Motor neuron (in vitro differentiated cells): ENCODE measurements around the gene BPI. TPM values are rescaled to one million over a fixed set of nuclear protein-coding genes. Genes with fewer than 3 reads are reported as not detected.
"Not testable (repeated sequence)": the region's sequence is repeated elsewhere in the genome, so short reads cannot be mapped to it uniquely, and the experiment has no call there.

Experiments
- ATAC-seq, 8 experiments: fragments of 200-7000 bp; cut with Tn5 transposase; replicated peaks in 6 of 8; 2 replicates each; pipeline ENCODE4 v1.8.0; 2021; ENCODE audit warnings: mild to moderate bottlenecking in 8 of 8, moderate library complexity in 8 of 8
- H3K27ac ChIP-seq, 2 donors: fragments of 250-450 bp; sonication (Bioruptor Pico); 2 replicates each; pipeline ENCODE4 v1.9.0; 2021; ENCODE audit warnings: antibody characterized with exemption in 2 of 2, mild to moderate bottlenecking in 2 of 2, moderate library complexity in 1 of 2
- H3K4me1 ChIP-seq, 2 donors: fragments of 250-450 bp; sonication (Bioruptor Pico); replicated peaks in 1 of 2; 2 replicates each; pipeline ENCODE4 v1.6.1; 2021; ENCODE audit warnings: antibody characterized with exemption in 2 of 2, mild to moderate bottlenecking in 2 of 2, moderate library complexity in 1 of 2
- H3K4me3 ChIP-seq, 5 donors: fragments of 250-450 bp; sonication (Bioruptor Pico); 2 replicates each; pipeline ENCODE4 v1.9.0; 2021; ENCODE audit warnings: antibody characterized with exemption in 5 of 5, mild to moderate bottlenecking in 5 of 5, moderate library complexity in 4 of 5
- WGBS, 10 experiments: fragments of 450-650 bp; shearing (Covaris generic); methylation state at CpG; one replicate each; pipeline ENCODE4 v1.0.0; 2022; 5-methylcytosine and 5-hydroxymethylcytosine counted together
- in situ Hi-C, 9 experiments: fragments of 400-800 bp; cut with MboI; loops; one replicate each; pipeline ENCODE4 v1.15.0; 2021; ENCODE audit warnings: low sequenced_read_pairs in 9 of 9, low pct_unique_long_range_greater_than_20kb in 2 of 9; ENCODE audit not compliant: unreplicated experiment in 9 of 9
- total RNA-seq, 8 experiments: library from RNA; unstranded; fragments of 300-600 nt; gene quantifications; 2 replicates each; pipeline versions ENCODE4 v1.2.3 to v1.2.4, GENCODE V29; 2022

BPI gene
- 1 to 10 TPM in 2 of 8 experiments, under 1 TPM in 2, not detected in 4; 0.05 to 2.4 (median 0.64) TPM for total RNA-seq

DNA sequence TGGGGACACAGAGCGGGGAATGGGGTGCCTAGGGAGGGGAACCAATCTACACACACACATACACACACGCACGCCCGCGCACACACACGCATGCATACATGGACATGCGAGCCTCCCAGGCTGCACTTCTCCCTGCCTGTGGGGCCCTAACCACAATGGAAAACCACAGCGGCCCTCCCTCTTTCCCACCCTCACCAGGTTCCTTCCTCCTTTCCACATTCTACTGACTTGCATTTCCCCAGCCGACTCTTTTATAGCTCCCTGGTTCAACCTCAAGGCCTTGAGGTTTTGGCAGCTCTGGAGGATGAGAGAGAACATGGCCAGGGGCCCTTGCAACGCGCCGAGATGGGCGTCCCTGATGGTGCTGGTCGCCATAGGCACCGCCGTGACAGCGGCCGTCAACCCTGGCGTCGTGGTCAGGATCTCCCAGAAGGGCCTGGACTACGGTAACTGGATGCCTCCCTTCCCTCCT, at the start of gene BPI:
Gene BPI, plus strand, starts transcription at position 249 of the 472 bp plus-strand sequence. Its CDS starts 68 bp downstream, at position 317.
- H3K27ac ChIP-seq: peak within 1 kb of the TSS; percentile 47 to 68
- WGBS, 10 experiments: 43 to 76% (median 67%) methylated on average over 1 to 7 of the region's 21 CpGs; no CpG with 5 or more reads in 5 of the 10 experiments
- H3K4me3 ChIP-seq: no peak within 1 kb of the TSS
- peak in 6 of 8 experiments; percentile 36 to 71 (median 40) for ATAC-seq
- peaks cover 25 to 28% of the 10 kb centered on the region in 2 donors for H3K4me1 ChIP-seq
- in situ Hi-C loops: no loop called here

DNA sequence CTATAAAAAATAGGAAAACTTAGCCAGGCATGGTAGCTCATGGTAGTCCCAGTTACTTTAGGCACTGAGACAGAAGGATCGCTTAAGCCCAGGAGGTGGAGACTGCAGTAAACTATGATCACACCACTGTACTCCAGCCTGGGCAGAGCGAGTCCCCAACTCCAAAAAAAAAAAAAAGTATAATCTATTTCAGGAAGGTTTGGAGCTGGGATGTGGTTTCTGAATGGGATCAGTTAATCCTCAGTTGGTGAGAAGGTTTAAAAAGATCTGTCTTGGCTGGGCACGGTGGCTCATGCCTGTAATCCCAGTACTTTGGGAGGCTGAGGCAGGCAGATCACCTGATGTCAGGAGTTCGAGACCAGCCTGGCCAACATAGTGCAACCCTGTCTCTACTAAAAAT, 49.3 kb upstream of the BPI start:
- H3K27ac ChIP-seq, H3K4me1 ChIP-seq, H3K4me3 ChIP-seq, ATAC-seq, in situ Hi-C loops: not testable (repeated sequence)
- 80 to 100% (median 90%) methylated on average over 1 to 2 of the region's 4 CpGs; no CpG with 5 or more reads in 6 of the 10 experiments for WGBS, 10 experiments

DNA sequence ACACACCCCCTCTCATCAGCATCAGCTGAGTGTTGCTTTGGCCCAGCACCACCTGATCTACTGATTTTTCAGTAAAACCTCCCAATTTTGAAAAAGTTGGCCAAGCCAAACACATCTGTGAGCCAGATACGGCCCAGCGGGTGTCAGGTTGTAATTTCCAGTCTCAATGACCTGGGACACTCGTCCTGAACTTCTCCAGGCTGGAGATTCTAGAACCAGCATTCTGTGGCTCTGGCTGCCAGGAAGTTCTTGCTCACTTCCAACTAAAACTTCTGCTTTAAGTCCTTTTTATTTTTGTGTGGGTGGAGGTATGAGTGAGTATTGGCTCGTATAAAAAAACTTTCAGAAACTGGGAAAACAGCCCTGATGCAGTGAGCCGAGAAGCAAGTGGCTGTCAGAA, 48.6 kb upstream of the BPI start:
- in situ Hi-C loops: no loop called here
- Histone ChIP-seq H3K27ac (no peak overlapping the region), H3K4me1 (peaks cover 0 to 8% of the 10 kb centered on the region in 2 donors), H3K4me3 (no peak overlapping the region)
- WGBS, 10 experiments: 23 to 100% (median 67%) methylated on average over 1 to 3 of the region's 5 CpGs; no CpG with 5 or more reads in 3 of the 10 experiments
- ATAC-seq: no peak

DNA sequence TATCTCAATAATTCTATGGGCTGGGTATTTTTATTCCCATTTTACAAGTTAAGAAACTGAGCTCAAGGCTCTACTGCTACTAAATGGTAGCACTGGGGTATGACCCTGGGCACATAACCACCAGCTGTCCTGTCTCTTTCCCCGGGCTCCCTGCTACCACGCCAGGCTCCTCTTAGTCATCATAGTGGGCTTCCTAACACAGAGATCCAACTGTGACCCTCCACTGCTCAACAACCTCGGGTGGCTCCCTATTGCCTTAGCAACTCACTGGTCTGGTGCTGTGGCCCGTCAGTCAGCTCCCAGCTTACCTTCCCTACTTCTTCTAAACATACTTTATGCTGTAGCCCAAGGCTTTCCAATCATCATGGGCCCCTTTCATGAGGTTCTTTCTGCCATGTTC, 47.9 kb upstream of the BPI start:
- Histone ChIP-seq H3K27ac (no peak overlapping the region), H3K4me1 (peaks cover 0 to 10% of the 10 kb centered on the region in 2 donors), H3K4me3 (no peak overlapping the region)
- ATAC-seq: no peak
- 51 to 100% (median 82%) methylated on average over 1 to 4 of the region's 4 CpGs for WGBS, 10 experiments
- in situ Hi-C loops: no loop called here

DNA sequence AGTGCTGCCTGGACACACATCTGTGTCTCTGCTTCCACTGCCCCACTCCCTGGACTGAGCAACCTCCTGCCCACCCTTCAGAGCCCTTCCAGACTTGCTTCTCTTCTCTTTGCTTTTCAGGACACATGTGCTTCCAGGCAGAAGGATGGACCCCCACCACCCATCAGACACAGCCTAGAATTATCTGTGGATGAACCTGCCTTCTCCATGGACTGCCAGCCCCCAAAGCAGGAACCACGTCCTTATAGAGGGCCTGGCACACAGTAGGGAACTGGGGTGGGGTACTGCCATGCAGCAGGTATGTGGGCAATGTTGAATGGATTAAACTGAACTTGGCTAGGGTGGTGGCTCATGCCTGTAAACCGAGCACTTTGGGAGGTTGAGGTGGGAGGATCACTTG, 47.0 kb upstream of the BPI start:
- in situ Hi-C loops: no loop called here
- 29 to 100% (median 60%) methylated on average over 1 of the region's 2 CpGs; no CpG with 5 or more reads in 5 of the 10 experiments for WGBS, 10 experiments
- Histone ChIP-seq H3K27ac (no peak overlapping the region), H3K4me3 (no peak overlapping the region), H3K4me1 (peaks cover 0 to 10% of the 10 kb centered on the region in 2 donors)
- ATAC-seq: no peak

DNA sequence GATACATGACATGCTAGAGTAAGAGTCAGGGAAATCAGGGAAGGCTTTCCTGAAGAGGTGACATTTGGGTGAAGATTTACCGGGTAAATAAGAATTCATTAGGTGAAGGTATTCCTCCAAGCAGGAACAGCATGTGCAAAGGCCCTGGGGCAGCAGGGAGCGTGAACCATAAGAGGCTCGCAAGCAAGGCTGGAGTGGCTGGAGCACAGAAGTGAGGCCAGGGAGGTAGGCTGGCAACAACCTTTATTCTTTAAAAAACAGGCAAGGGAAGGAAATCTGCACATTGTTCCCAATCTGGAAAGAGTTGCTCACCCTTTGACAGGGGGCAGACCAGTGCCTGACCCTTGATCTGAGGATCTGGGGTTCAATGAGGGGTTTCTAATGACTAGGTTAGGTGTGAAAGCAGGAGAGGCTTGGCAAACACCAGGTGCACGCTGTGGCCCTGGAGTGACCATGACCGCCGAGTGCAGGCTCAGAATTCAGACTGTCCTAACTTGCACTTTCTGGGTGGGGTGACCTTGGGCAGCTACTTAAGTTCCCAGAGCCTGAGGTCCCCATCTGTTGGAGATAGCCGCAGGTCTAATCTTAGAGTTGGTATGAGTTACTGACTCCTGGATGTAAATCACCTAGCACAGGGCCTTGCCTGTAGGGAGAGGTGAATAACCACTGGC, 45.3 kb upstream of the BPI start:
- WGBS, 10 experiments: 75 to 100% (median 97%) methylated on average over 1 to 6 of the region's 7 CpGs; no CpG with 5 or more reads in 2 of the 10 experiments
- Histone ChIP-seq H3K4me1 (peaks cover 0 to 7% of the 10 kb centered on the region in 2 donors), H3K4me3 (no peak overlapping the region), H3K27ac (no peak overlapping the region)
- in situ Hi-C loops: no loop called here
- ATAC-seq: no peak

DNA sequence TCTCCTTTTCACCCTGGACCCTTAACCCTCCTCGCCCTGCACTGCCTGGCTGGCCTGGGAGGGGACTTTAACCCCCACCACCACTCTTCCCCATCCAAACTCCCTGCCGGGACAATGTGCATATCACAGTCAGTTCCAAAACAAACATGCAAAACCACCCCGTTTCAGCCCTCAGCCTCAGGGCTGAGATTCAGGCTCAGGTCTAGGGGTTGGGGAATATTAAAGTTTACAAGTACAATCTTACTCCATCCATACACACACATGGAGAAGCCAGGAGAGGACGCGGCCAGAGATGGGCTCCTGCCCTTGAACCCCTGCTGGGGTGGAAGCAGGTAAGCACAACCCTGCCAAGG, 44.0 kb upstream of the BPI start:
- in situ Hi-C loops: no loop called here
- WGBS, 10 experiments: 0 to 50% (median 10%) methylated on average over 1 to 2 of the region's 5 CpGs; no CpG with 5 or more reads in 4 of the 10 experiments
- Histone ChIP-seq H3K4me1 (peaks cover 0 to 7% of the 10 kb centered on the region in 2 donors), H3K27ac (no peak overlapping the region), H3K4me3 (no peak overlapping the region)
- ATAC-seq: peak in 6 of 8 experiments; percentile 14 to 85 (median 42)

DNA sequence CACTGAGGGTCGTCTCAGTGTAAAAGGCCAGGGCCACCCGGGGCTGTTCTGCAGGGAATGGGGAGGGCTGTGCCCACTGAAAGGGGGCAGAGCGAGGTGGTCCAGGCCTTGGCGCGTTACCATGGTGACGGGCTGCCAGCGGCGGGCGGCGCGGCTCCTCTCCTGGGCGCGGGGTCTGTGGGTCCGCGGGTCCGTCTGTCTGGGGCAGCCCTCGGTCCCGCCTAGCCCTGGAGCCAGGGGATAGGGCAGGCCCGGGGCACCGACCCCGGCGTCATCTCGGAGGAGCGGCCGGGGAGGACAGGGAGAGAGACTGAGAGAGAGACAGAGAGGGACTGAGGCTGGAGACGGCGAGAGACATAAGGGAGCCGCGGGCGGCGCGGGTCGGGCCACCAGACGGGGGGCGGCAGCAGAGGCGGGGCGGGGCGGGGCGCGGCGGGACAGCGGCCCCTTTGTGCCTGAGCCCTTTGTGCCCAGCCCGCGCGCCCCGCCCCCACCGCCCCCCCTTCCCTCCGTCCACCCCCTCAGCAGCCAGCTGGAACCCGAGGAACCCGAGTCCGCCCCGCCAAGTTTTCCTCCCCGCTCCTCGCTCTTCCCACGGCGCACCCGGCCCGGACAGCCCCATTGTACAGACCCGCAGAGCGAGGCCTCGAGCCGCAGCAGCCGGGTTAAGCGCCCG, 43.4 kb upstream of the BPI start, which contains the start of gene KIAA1755:
Gene KIAA1755, minus strand, starts transcription at position 358 of the 676 bp plus-strand sequence. Its CDS starts 235 bp downstream, at position 123.
- in situ Hi-C loops: no loop called here
- H3K4me1 ChIP-seq: peaks cover 0 to 7% of the 10 kb centered on the region in 2 donors
- H3K4me3 ChIP-seq: no peak within 1 kb of the TSS
- H3K27ac ChIP-seq: no peak within 1 kb of the TSS
- 16% methylated on average over 8 of the region's 65 CpGs; no CpG with 5 or more reads in 9 of the 10 experiments for WGBS, 10 experiments
- ATAC-seq: peak; percentile 29 to 79 (median 40)

DNA sequence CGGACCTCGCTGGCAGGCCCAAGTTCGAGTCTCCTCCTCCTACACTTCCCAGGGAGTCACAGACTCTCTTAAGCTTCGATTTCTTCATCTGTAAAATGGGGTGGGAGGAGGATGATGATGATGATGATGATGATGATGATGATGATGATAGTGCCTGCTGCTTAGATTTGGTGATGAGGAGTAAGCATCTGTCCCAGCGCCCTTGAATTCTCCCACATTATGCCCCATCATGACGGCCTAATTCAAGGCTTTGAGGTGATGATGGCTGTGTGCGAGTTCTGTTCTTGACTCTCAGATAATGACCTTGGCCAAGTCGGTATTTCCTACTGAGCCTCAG, 42.9 kb upstream of the BPI start:
- ATAC-seq: no peak
- H3K27ac ChIP-seq: no peak overlapping the region
- peaks cover 0 to 7% of the 10 kb centered on the region in 2 donors for H3K4me1 ChIP-seq
- no peak overlapping the region for H3K4me3 ChIP-seq
- in situ Hi-C loops: no loop called here
- 44 to 100% (median 100%) methylated on average over 1 to 6 of the region's 8 CpGs; no CpG with 5 or more reads in 4 of the 10 experiments for WGBS, 10 experiments

DNA sequence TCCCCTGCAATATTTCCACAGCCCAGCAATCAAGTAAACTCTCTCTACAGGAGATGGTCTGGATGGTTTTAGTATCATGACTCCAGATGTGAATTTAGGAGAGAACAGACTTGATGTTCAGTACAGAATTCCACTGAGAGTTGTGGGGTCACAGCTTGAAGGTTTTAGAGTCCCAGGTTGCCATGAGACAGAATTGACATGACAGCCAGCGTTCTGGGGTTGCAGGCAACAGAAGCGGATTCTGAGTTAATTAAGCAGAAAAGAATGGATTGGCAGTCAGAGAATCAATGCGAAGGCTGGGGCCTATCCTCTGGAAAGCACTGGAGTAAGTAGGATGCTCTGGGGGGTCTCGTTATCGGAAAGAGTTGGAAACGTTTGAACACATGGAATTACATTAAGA, 41.0 kb upstream of the BPI start:
- in situ Hi-C loops: no loop called here
- WGBS, 10 experiments: 51 to 100% (median 69%) methylated on average over 2 to 5 of the region's 6 CpGs; no CpG with 5 or more reads in 1 of the 10 experiments
- H3K27ac ChIP-seq: no peak overlapping the region

DNA sequence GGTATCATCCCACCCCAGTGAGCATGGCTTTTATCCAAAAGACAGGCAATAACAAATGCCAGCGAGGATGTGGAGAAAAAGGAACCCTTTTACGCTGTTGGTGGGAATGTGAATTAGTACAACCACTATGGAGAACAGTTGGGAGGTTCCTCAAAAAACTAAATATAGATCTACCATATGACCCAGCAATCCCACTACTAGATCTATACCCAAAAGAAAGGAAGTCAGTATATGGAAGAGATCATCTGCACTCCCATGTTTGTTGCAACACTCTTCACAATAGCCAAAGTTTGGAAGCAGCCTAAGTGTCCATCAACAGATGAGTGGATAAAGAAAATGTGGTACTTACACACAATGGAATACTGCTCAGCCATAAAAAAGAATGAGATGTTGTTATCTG, 37.5 kb upstream of the BPI start:
- no peak for ATAC-seq
- in situ Hi-C loops: no loop called here
- WGBS, 10 experiments: 68 to 100% (median 88%) methylated on average over 2 of the region's 2 CpGs; no CpG with 5 or more reads in 2 of the 10 experiments
- no peak overlapping the region for H3K27ac ChIP-seq
- no peak overlapping the region for H3K4me3 ChIP-seq
- no peaks in the 10 kb centered on the region for H3K4me1 ChIP-seq

More for the DNA sequence above, 41.0 kb upstream of the BPI start:
- ATAC-seq: no peak
- H3K4me1 ChIP-seq: peaks cover 0 to 7% of the 10 kb centered on the region in 2 donors
- no peak overlapping the region for H3K4me3 ChIP-seq

DNA sequence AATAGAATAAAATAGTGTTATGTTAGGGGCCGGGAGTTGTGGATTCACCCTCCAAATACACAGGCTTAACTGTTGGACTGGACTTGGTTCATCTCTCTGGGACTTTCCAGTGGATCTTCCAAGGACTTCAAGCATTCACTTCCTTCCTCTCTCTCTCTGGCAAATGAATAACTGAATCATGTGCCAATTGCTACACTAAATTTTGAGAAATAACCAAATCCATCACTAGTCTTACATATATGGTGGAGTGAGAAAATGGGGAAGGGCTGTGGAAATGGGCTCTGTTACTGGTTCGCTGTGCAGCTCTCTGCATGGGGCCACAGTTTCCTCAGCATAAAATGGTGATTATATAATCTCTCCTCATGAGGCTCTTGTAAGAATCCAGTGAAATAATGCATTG, 36.7 kb upstream of the BPI start:
- no peak for ATAC-seq

DNA sequence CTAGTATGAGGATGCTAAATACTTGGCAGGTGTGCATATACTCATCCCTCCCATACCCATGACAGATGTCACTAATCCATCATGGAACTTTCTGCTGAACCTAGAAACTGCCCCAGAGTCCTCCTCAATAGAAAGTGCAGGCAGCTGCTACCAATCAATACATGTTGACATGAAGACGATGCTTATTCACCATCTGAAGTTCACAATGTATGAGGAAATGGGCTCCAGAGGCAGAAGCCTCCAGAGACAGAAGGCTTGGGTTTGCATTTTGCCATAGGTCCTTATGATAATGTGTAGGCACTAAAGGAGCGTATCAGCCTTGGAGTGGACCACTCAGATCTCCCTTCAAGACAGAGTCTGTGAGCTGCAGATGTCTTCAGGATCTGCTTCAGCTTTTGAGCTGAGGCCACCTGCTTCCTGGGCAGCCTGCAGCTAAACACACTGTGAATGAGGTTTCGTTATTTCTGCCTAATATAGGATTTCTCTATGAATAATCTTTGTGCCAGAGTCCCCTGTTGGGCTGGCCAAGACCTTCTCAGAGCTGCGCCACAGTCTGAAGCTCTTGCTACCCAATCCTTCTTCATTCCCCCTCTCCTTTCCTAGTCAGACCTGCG, 35.9 kb upstream of the BPI start:
- H3K4me3 ChIP-seq: no peak overlapping the region
- 0 to 83% (median 63%) methylated on average over 1 to 4 of the region's 5 CpGs for WGBS, 10 experiments
- H3K27ac ChIP-seq: no peak overlapping the region
- no peak for ATAC-seq
- H3K4me1 ChIP-seq: no peaks in the 10 kb centered on the region
- in situ Hi-C loops: no loop called here

More for the DNA sequence above, 36.7 kb upstream of the BPI start:
- Histone ChIP-seq H3K27ac (no peak overlapping the region), H3K4me3 (no peak overlapping the region), H3K4me1 (no peaks in the 10 kb centered on the region)
- in situ Hi-C loops: no loop called here
- 20 to 100% (median 88%) methylated on average over 1 to 2 of the region's 2 CpGs; no CpG with 5 or more reads in 1 of the 10 experiments for WGBS, 10 experiments
